Activated CD4-positive, alpha-beta T cell treated with anti-CD3 and anti-CD28 coated beads, Interleukin-2, Interleukin-6, amounts not matched to agents 100 ng/mL and 50 ng/mL, durations not matched to agents 16 hours and 8 hours (primary cell): ENCODE measurements around the gene BRD3.

Source experiments
- DNase-seq: peaks from one replicate; pipeline ENCODE4 v3.0.0-alpha.2; 2020

The BRD3 gene

GRCh38 chr9:134010310-134011173, 57.3 kb downstream of the BRD3 start:
- DNase-seq: no peak

- no peak for DNase-seq
Observed at GRCh38 chr9:134007571-134007970, 60.3 kb downstream of the BRD3 start.

GRCh38 chr9:134007150-134007549, 60.7 kb downstream of the BRD3 start:
- no peak for DNase-seq

- DNase-seq: no peak
Observed at GRCh38 chr9:134005381-134005780, 62.4 kb downstream of the BRD3 start.

- no peak for DNase-seq
Observed at GRCh38 chr9:134004881-134005280, 62.9 kb downstream of the BRD3 start.

- DNase-seq: no peak
Observed at GRCh38 chr9:134004131-134004873, 63.5 kb downstream of the BRD3 start.

- no peak for DNase-seq
Observed at GRCh38 chr9:134003237-134003636, 64.6 kb downstream of the BRD3 start.

GRCh38 chr9:134002796-134003195, 65.0 kb downstream of the BRD3 start:
- DNase-seq: no peak

- no peak for DNase-seq
Observed at GRCh38 chr9:133999851-134000265, 68.0 kb downstream of the BRD3 start.

GRCh38 chr9:133998915-133999595, 68.8 kb downstream of the BRD3 start:
- no peak for DNase-seq

GRCh38 chr9:133997584-133997983, 70.2 kb downstream of the BRD3 start:
- no peak for DNase-seq

GRCh38 chr9:133996531-133997520, 71.0 kb downstream of the BRD3 start:
- no peak for DNase-seq

GRCh38 chr9:133995012-133995896, 72.6 kb downstream of the BRD3 start:
- DNase-seq: peak; percentile 16

- DNase-seq: peak; percentile 83
Observed at GRCh38 chr9:133994353-133995011, 73.3 kb downstream of the BRD3 start.

- DNase-seq: no peak
Observed at GRCh38 chr9:133993635-133994253, 74.1 kb downstream of the BRD3 start.

GRCh38 chr9:133992780-133993634, 74.8 kb downstream of the BRD3 start:
- DNase-seq: peak; percentile 72

- DNase-seq: peak; percentile 50
Observed at GRCh38 chr9:133991964-133992779, 75.7 kb downstream of the BRD3 start, which contains the start of gene VAV2. Gene VAV2, minus strand, starts transcription at chr9:133992324. Its CDS starts 46 bp downstream, at chr9:133992278.
